ENCODE results near the gene DUSP22. TPM values are rescaled to one million over a fixed set of nuclear protein-coding genes. Genes with fewer than 3 reads are reported as not detected.

DUSP22 gene
- total and polyA plus RNA-seq, 2 of the 8 experiments (the other 6 are each of a cell fraction or from before 2014, with no cell fraction given), result 15.5 to 32.4 TPM

- TF ChIP-seq JUN (IDR thresholded peaks at IDR 0.05; ENCODE audit: low read depth, low read length) (no peak), JUND (IDR thresholded peaks at IDR 0.05; ENCODE audit: low read length) (no peak), BACH1 (IDR thresholded peaks at IDR 0.05; ENCODE audit: low read length) (no peak), CBX5 (IDR thresholded peaks at IDR 0.05; ENCODE audit: low read depth, low read length) (no peak), SP2 (IDR thresholded peaks at IDR 0.05; ENCODE audit: low read length) (no peak), CTBP2 (IDR thresholded peaks at IDR 0.05; ENCODE audit: borderline replicate concordance, insufficient read depth, insufficient read length, low read length) (no peak), POLR2AphosphoS5 (IDR thresholded peaks at IDR 0.05; ENCODE audit: low read depth, low read length) (no peak), YY1 (IDR thresholded peaks at IDR 0.05; ENCODE audit: low read depth, low read length) (no peak), RXRA (IDR thresholded peaks at IDR 0.05; ENCODE audit: insufficient read depth, low read depth, low read length) (no peak), TBP (IDR thresholded peaks at IDR 0.05; ENCODE audit: low read depth, low read length) (peak; percentile 12; the same call in 1 of the 2 replicates), POLR2A (IDR thresholded peaks at IDR 0.05; ENCODE audit: control extremely low read depth in 1 of 2, low read depth in 2 of 2, low read length in 2 of 2) (peak in 1 of 2 experiments; percentile 42; a peak in 1 of 3 replicates), ASH2L (IDR thresholded peaks at IDR 0.05; ENCODE audit: low read length) (peak; percentile 12), ATF3 (IDR thresholded peaks at IDR 0.05; ENCODE audit: insufficient read depth, low read depth, low read length) (no peak), HDAC2 (IDR thresholded peaks at IDR 0.05; ENCODE audit: borderline replicate concordance in 1 of 2, low read depth in 2 of 2, low read length in 2 of 2) (no peak), ZNF274 (IDR thresholded peaks at IDR 0.05; ENCODE audit: borderline replicate concordance, extremely low read depth, low read length) (no peak), SAP30 (IDR thresholded peaks at IDR 0.05; ENCODE audit: insufficient read depth, insufficient replicate concordance, low read length) (no peak), CHD1 (IDR thresholded peaks at IDR 0.05; ENCODE audit: low read depth, low read length) (no peak), SIRT6 (IDR thresholded peaks at IDR 0.05; ENCODE audit: low read length) (no peak), KDM4A (IDR thresholded peaks at IDR 0.05; ENCODE audit: low read depth, low read length, severe bottlenecking) (peak; percentile 77), RBBP5 (IDR thresholded peaks at IDR 0.05; ENCODE audit: borderline replicate concordance, low read depth, low read length) (peak; percentile 87; the same call in 1 of the 2 replicates), TEAD4 (IDR thresholded peaks at IDR 0.05; ENCODE audit: low read depth, low read length) (no peak), BRCA1 (IDR thresholded peaks at IDR 0.05; ENCODE audit: low read depth, low read length) (no peak)
- TF ChIP-seq, protein P1, sequence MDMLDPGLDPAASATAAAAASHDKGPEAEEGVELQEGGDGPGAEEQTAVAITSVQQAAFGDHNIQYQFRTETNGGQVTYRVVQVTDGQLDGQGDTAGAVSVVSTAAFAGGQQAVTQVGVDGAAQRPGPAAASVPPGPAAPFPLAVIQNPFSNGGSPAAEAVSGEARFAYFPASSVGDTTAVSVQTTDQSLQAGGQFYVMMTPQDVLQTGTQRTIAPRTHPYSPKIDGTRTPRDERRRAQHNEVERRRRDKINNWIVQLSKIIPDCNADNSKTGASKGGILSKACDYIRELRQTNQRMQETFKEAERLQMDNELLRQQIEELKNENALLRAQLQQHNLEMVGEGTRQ (IDR thresholded peaks at IDR 0.05; ENCODE audit: low read length), result no peak
Observed at GRCh38 chr6:291697-292505, at the start of gene DUSP22 (continued).
